HepG2 (cell line): Measurements from ENCODE around the gene EGR1. TPM values are rescaled to one million over a fixed set of nuclear protein-coding genes. Genes with fewer than 3 reads are reported as not detected.
A peak's percentile ranks its signal among the peaks of the same experiment; 100 is the strongest.

Source experiments
- AGO2 ChIP-seq: fragments of 200-400 bp; formaldehyde crosslinking; optimal IDR thresholded peaks from 2 replicates; pipeline ENCODE3; 2017; ENCODE audit warnings: mild to moderate bottlenecking, low read depth, low read length, moderate library complexity
- ATM ChIP-seq: fragments of 450-650 bp; IDR thresholded peaks from 2 replicates; pipeline ENCODE4 v1.7.1; 2017; ENCODE audit warnings: mild to moderate bottlenecking, borderline replicate concordance
- DNMT3B ChIP-seq: conservative IDR thresholded peaks from 2 replicates; pipeline ENCODE4 v1.6.1; 2016; ENCODE audit warnings: missing biosample characterization, control low read depth
- IRX3 ChIP-seq: sonication (generic); formaldehyde crosslinking; IDR thresholded peaks from 2 replicates; pipeline ENCODE4 v1.8.1; 2023; ENCODE audit warnings: mild to moderate bottlenecking, low read depth, missing genetic modification reagents, borderline replicate concordance
- KDM5B ChIP-seq: sonication (generic); formaldehyde crosslinking; IDR thresholded peaks from 2 replicates; pipeline ENCODE4 v1.4.0; 2020; ENCODE audit warnings: missing genetic modification reagents, mild to moderate bottlenecking, borderline replicate concordance
- KLF11 ChIP-seq: IDR thresholded peaks from 2 replicates; pipeline ENCODE4 v1.6.1; 2016; ENCODE audit warnings: missing compliant biosample characterization
- NR2C2 ChIP-seq: sonication (generic); formaldehyde crosslinking; IDR thresholded peaks from 2 replicates; pipeline ENCODE4 v1.4.0; 2020; ENCODE audit warnings: missing genetic modification reagents, mild to moderate bottlenecking, moderate library complexity, borderline replicate concordance
- PCBP1 ChIP-seq: fragments of 200-400 bp; formaldehyde crosslinking; IDR thresholded peaks from 2 replicates; pipeline ENCODE4 v1.6.1; 2017; ENCODE audit warnings: mild to moderate bottlenecking, low read depth, low read length, borderline replicate concordance
- TBP ChIP-seq: sonication (generic); formaldehyde crosslinking; IDR thresholded peaks from 2 replicates; pipeline ENCODE4 v1.5.0; 2020; ENCODE audit warnings: missing genetic modification reagents
- YEATS4 ChIP-seq: sonication (generic); formaldehyde crosslinking; IDR thresholded peaks from 2 replicates; pipeline ENCODE4 v1.4.0; 2020; ENCODE audit warnings: missing genetic modification reagents, borderline replicate concordance
- ZBTB25 ChIP-seq: IDR thresholded peaks from 2 replicates; pipeline ENCODE4 v1.6.1; 2018; ENCODE audit warnings: missing genetic modification reagents
- ZNF234 ChIP-seq: sonication (generic); formaldehyde crosslinking; conservative IDR thresholded peaks from 2 replicates; pipeline ENCODE4 v1.5.1; 2020; ENCODE audit warnings: mild to moderate bottlenecking, missing genetic modification reagents
- ZNF451 ChIP-seq: sonication (generic); formaldehyde crosslinking; IDR thresholded peaks from 2 replicates; pipeline ENCODE4 v1.5.0; 2020; ENCODE audit warnings: mild to moderate bottlenecking, missing genetic modification reagents
- ZNF570 ChIP-seq: sonication (generic); formaldehyde crosslinking; IDR thresholded peaks from 2 replicates; pipeline ENCODE4 v1.4.0; 2020; ENCODE audit warnings: mild to moderate bottlenecking, missing genetic modification reagents, borderline replicate concordance
- polyA plus RNA-seq, 8 experiments: library from polyadenylated mRNA; depleted of rRNA in 3 of 8; stranded (reverse) in 7 of 8; unstranded in 1 of 8; fragments of >200 nt; fragmentation: Illumina TruSeq in 4 of 8; extraction: Trizol in 4 of 8; gene quantifications; 2 replicates each; pipeline versions ENCODE4 v1.2.1 to v1.2.3, GENCODE V29; 2011 to 2016; ENCODE audit warnings: low read depth in 4 of 8, missing spikeins in 1 of 8, mixed read lengths in 1 of 8; ENCODE audit not compliant: insufficient read depth in 1 of 8
- total RNA-seq, 5 experiments: library from RNA; depleted of rRNA; stranded (reverse); fragments of >200 nt; fragmentation: Illumina TruSeq; extraction: Trizol; gene quantifications; 2 replicates each; pipeline ENCODE4 v1.2.3, GENCODE V29; 2016; ENCODE audit warnings: low read depth in 1 of 5
- TF ChIP-seq, protein P1 (sequence below): sonication (generic); formaldehyde crosslinking; conservative IDR thresholded peaks from 2 replicates; pipeline ENCODE4 v1.8.0; 2022; ENCODE audit warnings: missing genetic modification reagents
- TF ChIP-seq, protein P2 (sequence below): sonication (generic); formaldehyde crosslinking; IDR thresholded peaks from 2 replicates; pipeline ENCODE4 v1.5.1; 2020; ENCODE audit warnings: mild to moderate bottlenecking, missing genetic modification reagents, borderline replicate concordance
- TF ChIP-seq, protein P3 (sequence below): sonication (generic); formaldehyde crosslinking; IDR thresholded peaks from 2 replicates; pipeline ENCODE4 v1.5.1; 2020; ENCODE audit warnings: mild to moderate bottlenecking, missing genetic modification reagents

Gene EGR1
- total and polyA plus RNA-seq, 2 of the 13 experiments (the other 11 are each of a cell fraction or from before 2014, with no cell fraction given): 4.1 to 4.5 TPM

GRCh38 chr5:138449501-138450239 lies 15.6 kb upstream of the EGR1 start (continued):
- TF ChIP-seq, protein P1, sequence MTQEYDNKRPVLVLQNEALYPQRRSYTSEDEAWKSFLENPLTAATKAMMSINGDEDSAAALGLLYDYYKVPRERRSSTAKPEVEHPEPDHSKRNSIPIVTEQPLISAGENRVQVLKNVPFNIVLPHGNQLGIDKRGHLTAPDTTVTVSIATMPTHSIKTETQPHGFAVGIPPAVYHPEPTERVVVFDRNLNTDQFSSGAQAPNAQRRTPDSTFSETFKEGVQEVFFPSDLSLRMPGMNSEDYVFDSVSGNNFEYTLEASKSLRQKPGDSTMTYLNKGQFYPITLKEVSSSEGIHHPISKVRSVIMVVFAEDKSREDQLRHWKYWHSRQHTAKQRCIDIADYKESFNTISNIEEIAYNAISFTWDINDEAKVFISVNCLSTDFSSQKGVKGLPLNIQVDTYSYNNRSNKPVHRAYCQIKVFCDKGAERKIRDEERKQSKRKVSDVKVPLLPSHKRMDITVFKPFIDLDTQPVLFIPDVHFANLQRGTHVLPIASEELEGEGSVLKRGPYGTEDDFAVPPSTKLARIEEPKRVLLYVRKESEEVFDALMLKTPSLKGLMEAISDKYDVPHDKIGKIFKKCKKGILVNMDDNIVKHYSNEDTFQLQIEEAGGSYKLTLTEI (CRISPR knock-in tag): no peak
- TF ChIP-seq ATM (no peak), AGO2 (no peak), KLF11 (no peak), TBP (CRISPR knock-in tag) (no peak), ZNF451 (CRISPR knock-in tag) (0 out of 2 replicates have a peak, but pooled peaks have one; percentile 37), IRX3 (CRISPR knock-in tag) (no peak), DNMT3B (no peak), YEATS4 (CRISPR knock-in tag) (no peak), ZBTB25 (CRISPR knock-in tag) (no peak), ZNF234 (CRISPR knock-in tag) (no peak), KDM5B (no peak; the same call in 1 of the 2 replicates), NR2C2 (CRISPR knock-in tag) (no peak), ZNF570 (CRISPR knock-in tag) (no peak), PCBP1 (peak; percentile 54; the same call in 1 of the 2 replicates)
- TF ChIP-seq, protein P2, sequence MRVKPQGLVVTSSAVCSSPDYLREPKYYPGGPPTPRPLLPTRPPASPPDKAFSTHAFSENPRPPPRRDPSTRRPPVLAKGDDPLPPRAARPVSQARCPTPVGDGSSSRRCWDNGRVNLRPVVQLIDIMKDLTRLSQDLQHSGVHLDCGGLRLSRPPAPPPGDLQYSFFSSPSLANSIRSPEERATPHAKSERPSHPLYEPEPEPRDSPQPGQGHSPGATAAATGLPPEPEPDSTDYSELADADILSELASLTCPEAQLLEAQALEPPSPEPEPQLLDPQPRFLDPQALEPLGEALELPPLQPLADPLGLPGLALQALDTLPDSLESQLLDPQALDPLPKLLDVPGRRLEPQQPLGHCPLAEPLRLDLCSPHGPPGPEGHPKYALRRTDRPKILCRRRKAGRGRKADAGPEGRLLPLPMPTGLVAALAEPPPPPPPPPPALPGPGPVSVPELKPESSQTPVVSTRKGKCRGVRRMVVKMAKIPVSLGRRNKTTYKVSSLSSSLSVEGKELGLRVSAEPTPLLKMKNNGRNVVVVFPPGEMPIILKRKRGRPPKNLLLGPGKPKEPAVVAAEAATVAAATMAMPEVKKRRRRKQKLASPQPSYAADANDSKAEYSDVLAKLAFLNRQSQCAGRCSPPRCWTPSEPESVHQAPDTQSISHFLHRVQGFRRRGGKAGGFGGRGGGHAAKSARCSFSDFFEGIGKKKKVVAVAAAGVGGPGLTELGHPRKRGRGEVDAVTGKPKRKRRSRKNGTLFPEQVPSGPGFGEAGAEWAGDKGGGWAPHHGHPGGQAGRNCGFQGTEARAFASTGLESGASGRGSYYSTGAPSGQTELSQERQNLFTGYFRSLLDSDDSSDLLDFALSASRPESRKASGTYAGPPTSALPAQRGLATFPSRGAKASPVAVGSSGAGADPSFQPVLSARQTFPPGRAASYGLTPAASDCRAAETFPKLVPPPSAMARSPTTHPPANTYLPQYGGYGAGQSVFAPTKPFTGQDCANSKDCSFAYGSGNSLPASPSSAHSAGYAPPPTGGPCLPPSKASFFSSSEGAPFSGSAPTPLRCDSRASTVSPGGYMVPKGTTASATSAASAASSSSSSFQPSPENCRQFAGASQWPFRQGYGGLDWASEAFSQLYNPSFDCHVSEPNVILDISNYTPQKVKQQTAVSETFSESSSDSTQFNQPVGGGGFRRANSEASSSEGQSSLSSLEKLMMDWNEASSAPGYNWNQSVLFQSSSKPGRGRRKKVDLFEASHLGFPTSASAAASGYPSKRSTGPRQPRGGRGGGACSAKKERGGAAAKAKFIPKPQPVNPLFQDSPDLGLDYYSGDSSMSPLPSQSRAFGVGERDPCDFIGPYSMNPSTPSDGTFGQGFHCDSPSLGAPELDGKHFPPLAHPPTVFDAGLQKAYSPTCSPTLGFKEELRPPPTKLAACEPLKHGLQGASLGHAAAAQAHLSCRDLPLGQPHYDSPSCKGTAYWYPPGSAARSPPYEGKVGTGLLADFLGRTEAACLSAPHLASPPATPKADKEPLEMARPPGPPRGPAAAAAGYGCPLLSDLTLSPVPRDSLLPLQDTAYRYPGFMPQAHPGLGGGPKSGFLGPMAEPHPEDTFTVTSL (CRISPR knock-in tag): no peak
- TF ChIP-seq, protein P3, sequence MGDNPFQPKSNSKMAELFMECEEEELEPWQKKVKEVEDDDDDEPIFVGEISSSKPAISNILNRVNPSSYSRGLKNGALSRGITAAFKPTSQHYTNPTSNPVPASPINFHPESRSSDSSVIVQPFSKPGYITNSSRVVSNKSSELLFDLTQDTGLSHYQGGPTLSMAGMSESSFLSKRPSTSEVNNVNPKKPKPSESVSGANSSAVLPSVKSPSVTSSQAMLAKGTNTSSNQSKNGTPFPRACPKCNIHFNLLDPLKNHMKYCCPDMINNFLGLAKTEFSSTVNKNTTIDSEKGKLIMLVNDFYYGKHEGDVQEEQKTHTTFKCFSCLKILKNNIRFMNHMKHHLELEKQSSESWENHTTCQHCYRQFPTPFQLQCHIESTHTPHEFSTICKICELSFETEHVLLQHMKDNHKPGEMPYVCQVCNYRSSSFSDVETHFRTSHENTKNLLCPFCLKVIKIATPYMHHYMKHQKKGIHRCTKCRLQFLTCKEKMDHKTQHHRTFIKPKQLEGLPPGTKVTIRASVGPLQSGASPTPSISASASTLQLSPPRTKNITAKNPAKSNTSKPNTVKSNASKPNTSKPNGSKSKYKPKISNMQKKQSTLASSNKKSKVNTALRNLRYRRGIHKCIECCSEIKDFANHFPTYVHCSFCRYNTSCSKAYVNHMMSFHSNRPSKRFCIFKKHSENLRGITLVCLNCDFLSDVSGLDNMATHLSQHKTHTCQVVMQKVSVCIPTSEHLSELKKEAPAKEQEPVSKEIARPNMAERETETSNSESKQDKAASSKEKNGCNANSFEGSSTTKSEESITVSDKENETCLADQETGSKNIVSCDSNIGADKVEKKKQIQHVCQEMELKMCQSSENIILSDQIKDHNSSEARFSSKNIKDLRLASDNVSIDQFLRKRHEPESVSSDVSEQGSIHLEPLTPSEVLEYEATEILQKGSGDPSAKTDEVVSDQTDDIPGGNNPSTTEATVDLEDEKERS (CRISPR knock-in tag): no peak
